Effector memory CD4-positive, alpha-beta T cell (primary cell): ENCODE results near the gene OST4.

Experiments
- DNase-seq, 3 donors: peaks; one replicate each; pipeline ENCODE4 v3.0.0-alpha.2; 2020
- H3K27ac ChIP-seq: 2 replicates; pipeline ENCODE4 v1.7.0; 2013; ENCODE audit warnings: mild to moderate bottlenecking, low read length, moderate library complexity; ENCODE audit not compliant: insufficient read depth, poor library complexity, severe bottlenecking
- H3K27me3 ChIP-seq: replicated peaks from 2 replicates; pipeline ENCODE4 v1.7.0; 2013; ENCODE audit warnings: mild to moderate bottlenecking, low read length; ENCODE audit not compliant: insufficient read depth, control insufficient read depth, poor library complexity, severe bottlenecking
- H3K36me3 ChIP-seq: 2 replicates; pipeline ENCODE4 v1.7.0; 2013; ENCODE audit warnings: mild to moderate bottlenecking, low read length, moderate library complexity; ENCODE audit not compliant: control insufficient read depth, insufficient read depth
- H3K4me1 ChIP-seq: 2 replicates; pipeline ENCODE4 v1.7.0; 2013; ENCODE audit warnings: low read length, mild to moderate bottlenecking; ENCODE audit not compliant: control insufficient read depth, insufficient read depth, poor library complexity, severe bottlenecking
- H3K4me3 ChIP-seq: 2 replicates; pipeline ENCODE4 v1.7.0; 2013; ENCODE audit warnings: low read length, low read depth, mild to moderate bottlenecking; ENCODE audit not compliant: insufficient read depth, poor library complexity, severe bottlenecking
- H3K9me3 ChIP-seq: 2 replicates; pipeline ENCODE4 v1.7.0; 2013; ENCODE audit warnings: mild to moderate bottlenecking, low read length, moderate library complexity; ENCODE audit not compliant: control insufficient read depth

Gene OST4

GRCh38 chr2:27053321-27053720 lies 18.1 kb downstream of the OST4 start:
- Histone ChIP-seq H3K27ac (no peak overlapping the region), H3K36me3 (no peaks in the 10 kb centered on the region), H3K4me1 (peaks cover 5% of the 10 kb centered on the region), H3K4me3 (no peak overlapping the region), H3K27me3 (no peaks in the 10 kb centered on the region), H3K9me3 (no peaks in the 10 kb centered on the region)
- DNase-seq, result no peak

GRCh38 chr2:27051902-27052645 lies 19.4 kb downstream of the OST4 start:
- H3K4me1 ChIP-seq, result peaks cover 5% of the 10 kb centered on the region
- DNase-seq, result no peak
- H3K27ac ChIP-seq, result peak overlapping the region; percentile 83
- no peaks in the 10 kb centered on the region for H3K27me3 ChIP-seq
- no peaks in the 10 kb centered on the region for H3K9me3 ChIP-seq
- H3K4me3 ChIP-seq, result peak overlapping the region; percentile 74
- H3K36me3 ChIP-seq, result no peaks in the 10 kb centered on the region

- no peaks in the 10 kb centered on the region for H3K36me3 ChIP-seq
- no peaks in the 10 kb centered on the region for H3K9me3 ChIP-seq
- H3K27me3 ChIP-seq, result no peaks in the 10 kb centered on the region
- H3K4me1 ChIP-seq, result peaks cover 5% of the 10 kb centered on the region
- peak within 1 kb of the TSS; percentile 74 for H3K4me3 ChIP-seq
- peak; percentile 92 to 96 (median 95) for DNase-seq
- H3K27ac ChIP-seq, result peak within 1 kb of the TSS; percentile 83
These were observed 20.2 kb downstream of the OST4 start, which contains the start of gene AGBL5 for GRCh38 chr2:27050996-27051901. TSS of gene AGBL5 (plus strand) at chr2:27051668. CDS start at chr2:27052959, 1,291 bp downstream.

- Histone ChIP-seq H3K9me3 (no peaks in the 10 kb centered on the region), H3K4me3 (peak overlapping the region; percentile 74), H3K27me3 (no peaks in the 10 kb centered on the region), H3K4me1 (peaks cover 5% of the 10 kb centered on the region), H3K36me3 (no peaks in the 10 kb centered on the region), H3K27ac (peak overlapping the region; percentile 83)
- peak; percentile 84 to 88 (median 86) for DNase-seq
These were observed 21.0 kb downstream of the OST4 start for GRCh38 chr2:27050281-27050995.

GRCh38 chr2:27049422-27050280 lies 21.8 kb downstream of the OST4 start:
- H3K36me3 ChIP-seq, result no peaks in the 10 kb centered on the region
- no peaks in the 10 kb centered on the region for H3K27me3 ChIP-seq
- peak overlapping the region; percentile 74 for H3K4me3 ChIP-seq
- H3K27ac ChIP-seq, result peak overlapping the region; percentile 83
- peaks cover 5% of the 10 kb centered on the region for H3K4me1 ChIP-seq
- DNase-seq, result peak; percentile 41 to 58 (median 47)
- no peaks in the 10 kb centered on the region for H3K9me3 ChIP-seq

GRCh38 chr2:27042985-27043634 lies 28.3 kb downstream of the OST4 start:
- peaks cover 36% of the 10 kb centered on the region for H3K36me3 ChIP-seq

GRCh38 chr2:27042159-27042661 lies 29.2 kb downstream of the OST4 start:
- Histone ChIP-seq H3K4me3 (no peak overlapping the region), H3K27ac (no peak overlapping the region), H3K36me3 (peaks cover 45% of the 10 kb centered on the region), H3K27me3 (no peaks in the 10 kb centered on the region), H3K4me1 (no peaks in the 10 kb centered on the region), H3K9me3 (no peaks in the 10 kb centered on the region)
- DNase-seq, result no peak

More at GRCh38 chr2:27042985-27043634, 28.3 kb downstream of the OST4 start:
- Histone ChIP-seq H3K27me3 (no peaks in the 10 kb centered on the region), H3K4me3 (no peak overlapping the region), H3K9me3 (no peaks in the 10 kb centered on the region), H3K27ac (no peak overlapping the region), H3K4me1 (no peaks in the 10 kb centered on the region)
- no peak for DNase-seq

- Histone ChIP-seq H3K27ac (no peak overlapping the region), H3K4me1 (no peaks in the 10 kb centered on the region), H3K4me3 (no peak overlapping the region), H3K27me3 (no peaks in the 10 kb centered on the region), H3K9me3 (no peaks in the 10 kb centered on the region), H3K36me3 (peaks cover 50% of the 10 kb centered on the region)
- no peak for DNase-seq
These were observed 29.7 kb downstream of the OST4 start for GRCh38 chr2:27041752-27042151.
